GM23248 (cell line): ENCODE measurements around the gene CASKIN1. TPM values are rescaled to one million over a fixed set of nuclear protein-coding genes. Genes with fewer than 3 reads are reported as not detected.

Experiments used
- DNase-seq: peaks from one replicate; pipeline ENCODE4 v3.0.0-alpha.2; 2015
- H2AFZ ChIP-seq: fragments of 200-600 bp; sonication (generic); 2 replicates; pipeline ENCODE4 v1.6.1; 2016; ENCODE audit warnings: antibody characterized with exemption
- H3F3A ChIP-seq: fragments of 200-600 bp; sonication (generic); 2 replicates; pipeline ENCODE4 v1.6.1; 2016; ENCODE audit warnings: mild to moderate bottlenecking, antibody characterized with exemption, mixed run types; ENCODE audit not compliant: insufficient read depth
- H3K27ac ChIP-seq: fragments of 200-600 bp; sonication (generic); 2 replicates; pipeline ENCODE4 v1.5.1; 2016; ENCODE audit warnings: mild to moderate bottlenecking
- H3K27me3 ChIP-seq: fragments of 200-600 bp; sonication (generic); replicated peaks from 2 replicates; pipeline ENCODE4 v1.6.1; 2016; ENCODE audit warnings: mild to moderate bottlenecking; ENCODE audit not compliant: insufficient read depth
- H3K36me3 ChIP-seq: fragments of 200-600 bp; sonication (generic); 2 replicates; pipeline ENCODE4 v1.6.1; 2016; ENCODE audit warnings: low read depth, mild to moderate bottlenecking
- H3K4me1 ChIP-seq: fragments of 200-600 bp; sonication (generic); 2 replicates; pipeline ENCODE4 v1.6.1; 2016; ENCODE audit warnings: mild to moderate bottlenecking; ENCODE audit not compliant: insufficient read depth
- H3K4me2 ChIP-seq: fragments of 200-600 bp; sonication (generic); one replicate; pipeline ENCODE4 v1.6.1; 2016; ENCODE audit warnings: mild to moderate bottlenecking; ENCODE audit not compliant: unreplicated experiment
- H3K4me3 ChIP-seq: fragments of 200-600 bp; sonication (generic); 2 replicates; pipeline ENCODE4 v1.5.1; 2016; ENCODE audit warnings: mild to moderate bottlenecking
- H3K79me2 ChIP-seq: fragments of 200-600 bp; sonication (generic); 2 replicates; pipeline ENCODE4 v1.6.1; 2016; ENCODE audit warnings: mild to moderate bottlenecking; ENCODE audit not compliant: insufficient read depth
- H3K9ac ChIP-seq: fragments of 200-600 bp; sonication (generic); 2 replicates; pipeline ENCODE4 v1.6.1; 2016; ENCODE audit warnings: mild to moderate bottlenecking
- H3K9me2 ChIP-seq: fragments of 200-600 bp; sonication (generic); 2 replicates; pipeline ENCODE4 v1.6.1; 2016; ENCODE audit warnings: mixed run types, mild to moderate bottlenecking, moderate library complexity; ENCODE audit not compliant: insufficient read depth
- H3K9me3 ChIP-seq: fragments of 200-600 bp; sonication (generic); one replicate; pipeline ENCODE4 v1.6.1; 2017; ENCODE audit warnings: low read depth
- H4K20me1 ChIP-seq: fragments of 200-600 bp; sonication (generic); 2 replicates; pipeline ENCODE4 v1.6.0; 2016; ENCODE audit not compliant: insufficient read depth
- EZH2 ChIP-seq: fragments of 200-600 bp; sonication (generic); IDR thresholded peaks from 2 replicates; pipeline ENCODE4 v1.6.1; 2018; ENCODE audit warnings: antibody characterized with exemption, mild to moderate bottlenecking; ENCODE audit not compliant: insufficient read depth, poor library complexity, severe bottlenecking
- EZH2phosphoT487 ChIP-seq: fragments of 200-600 bp; sonication (generic); IDR thresholded peaks from 2 replicates; pipeline ENCODE4 v1.6.1; 2018; ENCODE audit warnings: antibody characterized with exemption, moderate library complexity, mild to moderate bottlenecking, low read depth; ENCODE audit not compliant: insufficient read depth
- WGBS, 2 experiments: methylation state at CpG; one replicate each; pipeline ENCODE4 v1.1.6; 2015 to 2017; ENCODE audit warnings: low lambda C conversion rate in 2 of 2, low coverage in 1 of 2; ENCODE audit errors: missing lambda C conversion rate in 2 of 2; 5-methylcytosine and 5-hydroxymethylcytosine counted together
- in situ Hi-C: fragments of 300-500 bp; cut with MboI; formaldehyde crosslinking; loops from 2 replicates; pipeline ENCODE4 v1.15.0; 2020
- polyA plus RNA-seq: library from polyadenylated mRNA; unstranded; fragments of >200 nt; fragmentation: Nextera tagmentation; extraction: Ambion mirVana; gene quantifications from 2 replicates; pipeline ENCODE4 v1.2.1, GENCODE V29; 2016
- total RNA-seq: library from RNA; depleted of rRNA; stranded (reverse); fragments of >200 nt; shearing (Covaris generic); gene quantifications from 2 replicates; pipeline ENCODE4 v1.2.3, GENCODE V29; 2014

Gene CASKIN1
- total and polyA plus RNA-seq, 2 experiments from 2014 or later, result not detected

- Histone ChIP-seq H3K79me2 (peaks cover 18% of the 10 kb centered on the region), H3K9me2 (no peaks in the 10 kb centered on the region), H3K36me3 (no peaks in the 10 kb centered on the region; the same call in 1 of the 2 replicates), H2AFZ (no peak overlapping the region), H3K4me1 (no peaks in the 10 kb centered on the region), H3K9me3 (no peaks in the 10 kb centered on the region), H3F3A (no peaks in the 10 kb centered on the region), H3K4me2 (no peak overlapping the region), H3K9ac (no peak overlapping the region), H3K4me3 (no peak overlapping the region), H3K27ac (no peak overlapping the region), H3K27me3 (no peaks in the 10 kb centered on the region), H4K20me1 (no peaks in the 10 kb centered on the region)
- in situ Hi-C loops, result no loop called here
- 94 to 97% methylated on average over 35 to 47 of the region's 47 CpGs for WGBS, 2 experiments
- TF ChIP-seq EZH2phosphoT487 (no peak), EZH2 (no peak)
- DNase-seq, result no peak
Measured at GRCh38 chr16:2170587-2171435, 25.6 kb downstream of the CASKIN1 start.

GRCh38 chr16:2170080-2170479, 26.3 kb downstream of the CASKIN1 start:
- Histone ChIP-seq H3K36me3 (no peaks in the 10 kb centered on the region; the same call in 1 of the 2 replicates), H3K79me2 (peaks cover 25% of the 10 kb centered on the region), H3K9me2 (no peaks in the 10 kb centered on the region), H3K9ac (no peak overlapping the region), H4K20me1 (no peaks in the 10 kb centered on the region), H3K27me3 (no peaks in the 10 kb centered on the region), H3F3A (no peaks in the 10 kb centered on the region), H2AFZ (no peak overlapping the region), H3K4me1 (no peaks in the 10 kb centered on the region), H3K27ac (no peak overlapping the region), H3K4me3 (no peak overlapping the region), H3K4me2 (no peak overlapping the region), H3K9me3 (no peaks in the 10 kb centered on the region)
- DNase-seq, result no peak
- 83 to 87% methylated on average over 18 of the region's 18 CpGs for WGBS, 2 experiments
- no peak for TF ChIP-seq EZH2phosphoT487
- in situ Hi-C loops, result no loop called here

DNA sequence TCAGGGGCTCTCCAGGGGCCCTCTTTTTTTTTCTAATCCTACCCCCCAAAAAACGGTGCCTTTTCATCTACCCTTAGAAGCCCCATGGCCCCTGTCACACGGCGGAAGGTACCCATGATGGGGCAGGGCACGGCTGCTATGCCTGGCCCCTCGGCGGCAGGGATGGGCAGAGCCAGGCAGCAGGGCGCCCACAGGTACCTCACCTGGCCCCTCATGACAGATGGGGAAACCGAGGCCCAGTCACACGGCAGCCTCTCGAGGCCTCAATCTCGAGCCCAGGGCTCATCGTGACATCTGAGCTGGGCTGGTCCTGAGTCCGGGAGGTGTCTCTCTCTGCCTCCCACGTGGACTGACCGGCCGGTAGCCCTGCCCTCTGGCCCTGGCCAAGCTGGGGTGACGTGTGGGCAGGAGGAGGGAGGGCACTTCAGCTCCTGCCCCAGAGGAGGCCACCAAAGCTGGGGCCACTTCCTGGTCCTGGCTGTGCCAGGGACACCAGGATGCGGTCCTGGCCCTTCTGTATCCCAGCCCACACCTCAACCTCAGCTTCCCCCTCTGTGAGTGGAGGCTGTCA, 29.3 kb downstream of the CASKIN1 start:
- Histone ChIP-seq H3K9ac (no peak overlapping the region), H3K36me3 (no peaks in the 10 kb centered on the region; the same call in 1 of the 2 replicates), H3K9me3 (no peaks in the 10 kb centered on the region), H3K9me2 (no peaks in the 10 kb centered on the region), H3K27ac (no peak overlapping the region), H3K4me3 (no peak overlapping the region), H3K27me3 (no peaks in the 10 kb centered on the region), H4K20me1 (no peaks in the 10 kb centered on the region), H2AFZ (no peak overlapping the region), H3K79me2 (peaks cover 52% of the 10 kb centered on the region), H3K4me1 (no peaks in the 10 kb centered on the region), H3K4me2 (no peak overlapping the region), H3F3A (no peaks in the 10 kb centered on the region)
- 91 to 94% methylated on average over 18 of the region's 18 CpGs for WGBS, 2 experiments
- TF ChIP-seq EZH2phosphoT487 (no peak), EZH2 (no peak)
- in situ Hi-C loops, result no loop called here
- no peak for DNase-seq

DNA sequence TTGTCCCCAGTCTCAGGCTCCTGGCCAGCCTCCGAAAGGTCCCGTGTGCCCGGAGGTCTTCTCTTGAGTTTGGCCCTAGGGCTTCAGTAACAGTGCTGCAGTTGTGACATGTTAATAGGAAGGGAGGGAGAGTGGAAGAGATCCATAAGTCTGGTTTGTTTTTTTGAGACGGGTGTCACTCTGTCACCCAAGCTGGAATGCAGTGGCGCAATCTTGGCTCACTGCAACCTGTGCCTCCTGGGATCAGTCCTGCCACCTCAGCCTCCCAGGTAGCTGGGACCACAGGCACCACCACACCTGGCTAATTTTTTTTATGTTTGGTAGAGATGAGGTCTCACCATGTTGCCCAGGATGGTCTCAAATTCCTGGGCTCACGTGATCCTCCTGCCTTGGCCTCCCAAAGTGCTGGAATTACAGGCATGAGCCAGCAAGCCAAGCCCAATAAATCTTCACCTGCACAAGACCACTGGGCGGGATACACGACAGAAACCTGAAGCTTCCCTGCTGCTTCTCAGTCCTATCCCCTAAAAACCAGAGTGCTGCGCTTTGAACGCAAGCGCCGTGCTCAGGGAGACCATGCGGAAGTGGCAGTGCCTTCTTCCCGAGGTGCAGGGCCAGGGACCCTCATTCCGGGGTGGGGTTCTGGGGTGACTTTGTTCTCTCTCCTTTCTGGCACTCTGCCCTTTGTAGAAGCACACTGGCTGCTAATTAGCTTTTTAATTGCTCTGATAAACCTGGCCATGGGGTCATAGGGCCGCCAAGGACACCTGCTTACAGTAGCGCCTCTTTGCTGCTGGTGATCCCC, 29.9 kb downstream of the CASKIN1 start:
- Histone ChIP-seq H3K4me2 (no peak overlapping the region), H4K20me1 (no peaks in the 10 kb centered on the region)
- in situ Hi-C loops, result no loop called here

More for the DNA sequence above, 29.9 kb downstream of the CASKIN1 start:
- H3K9ac ChIP-seq, result no peak overlapping the region
- H3K9me3 ChIP-seq, result no peaks in the 10 kb centered on the region
- H3K4me3 ChIP-seq, result no peak overlapping the region
- no peaks in the 10 kb centered on the region for H3K9me2 ChIP-seq
- H2AFZ ChIP-seq, result no peak overlapping the region
- H3F3A ChIP-seq, result no peaks in the 10 kb centered on the region
- no peak for TF ChIP-seq EZH2phosphoT487
- no peak overlapping the region for H3K27ac ChIP-seq
- H3K27me3 ChIP-seq, result no peaks in the 10 kb centered on the region
- DNase-seq, result no peak
- peaks cover 58% of the 10 kb centered on the region for H3K79me2 ChIP-seq
- no peaks in the 10 kb centered on the region; the same call in 1 of the 2 replicates for H3K36me3 ChIP-seq
- 82 to 88% methylated on average over 17 of the region's 17 CpGs for WGBS, 2 experiments
- peaks cover 5% of the 10 kb centered on the region for H3K4me1 ChIP-seq
